ENCODE data around the gene NHEJ1.

The NHEJ1 gene

GRCh38 chr2:219128396-219128795 is 32.2 kb downstream of the NHEJ1 start:
- no peaks in the 10 kb centered on the region; the same call in 1 of the 2 replicates for H3K4me1 ChIP-seq
- DNase-seq = no peak
- no peaks in the 10 kb centered on the region for H3K36me3 ChIP-seq
- no peak for TF ChIP-seq CTCF (IDR thresholded peaks at IDR 0.05; ENCODE audit: low read depth, low read length)
- H3K9me3 ChIP-seq = no peaks in the 10 kb centered on the region
- H3K4me3 ChIP-seq (ENCODE audit: low read depth, low read length) = no peak overlapping the region
- H3K27me3 ChIP-seq = no peaks in the 10 kb centered on the region

- Histone ChIP-seq H3K4me1 (no peaks in the 10 kb centered on the region; the same call in 1 of the 2 replicates), H3K27me3 (no peaks in the 10 kb centered on the region), H3K36me3 (no peaks in the 10 kb centered on the region), H3K9me3 (no peaks in the 10 kb centered on the region), H3K4me3 (ENCODE audit: low read depth, low read length) (no peak overlapping the region)
- no peak for TF ChIP-seq CTCF (IDR thresholded peaks at IDR 0.05; ENCODE audit: low read depth, low read length)
- no peak for DNase-seq
Observed at GRCh38 chr2:219127037-219127635, 33.5 kb downstream of the NHEJ1 start.

GRCh38 chr2:219126555-219126954 is 34.1 kb downstream of the NHEJ1 start:
- no peak overlapping the region for H3K4me3 ChIP-seq (ENCODE audit: low read depth, low read length)

GRCh38 chr2:219125886-219126270 is 34.7 kb downstream of the NHEJ1 start:
- TF ChIP-seq CTCF (IDR thresholded peaks at IDR 0.05; ENCODE audit: low read depth, low read length) = no peak
- H3K4me3 ChIP-seq (ENCODE audit: low read depth, low read length) = no peak overlapping the region
- H3K27me3 ChIP-seq = no peaks in the 10 kb centered on the region
- H3K36me3 ChIP-seq = no peaks in the 10 kb centered on the region
- no peaks in the 10 kb centered on the region for H3K9me3 ChIP-seq
- no peak for DNase-seq
- no peaks in the 10 kb centered on the region; the same call in 1 of the 2 replicates for H3K4me1 ChIP-seq

More at GRCh38 chr2:219126555-219126954, 34.1 kb downstream of the NHEJ1 start:
- no peak for TF ChIP-seq CTCF (IDR thresholded peaks at IDR 0.05; ENCODE audit: low read depth, low read length)
- H3K27me3 ChIP-seq = no peaks in the 10 kb centered on the region
- H3K36me3 ChIP-seq = no peaks in the 10 kb centered on the region
- H3K9me3 ChIP-seq = no peaks in the 10 kb centered on the region
- H3K4me1 ChIP-seq = no peaks in the 10 kb centered on the region; the same call in 1 of the 2 replicates
- no peak for DNase-seq

- Histone ChIP-seq H3K27me3 (no peaks in the 10 kb centered on the region), H3K4me3 (ENCODE audit: low read depth, low read length) (no peak overlapping the region), H3K36me3 (no peaks in the 10 kb centered on the region), H3K9me3 (no peaks in the 10 kb centered on the region), H3K4me1 (no peaks in the 10 kb centered on the region; the same call in 1 of the 2 replicates)
- DNase-seq = no peak
- TF ChIP-seq CTCF (IDR thresholded peaks at IDR 0.05; ENCODE audit: low read depth, low read length) = no peak
Observed at GRCh38 chr2:219125225-219125885, 35.3 kb downstream of the NHEJ1 start.

Measured in BE2C (cell line).